AG09309 (cell line): ENCODE results near the gene CFAP92.

ENCODE experiments used
- DNase-seq: peaks from one replicate; pipeline ENCODE4 v3.0.0-alpha.2; 2010; ENCODE audit warnings: low read depth
- H3K4me3 ChIP-seq: 2 replicates; pipeline ENCODE4 v1.5.1; 2011; ENCODE audit warnings: mild to moderate bottlenecking, low read depth, low read length, moderate library complexity; ENCODE audit not compliant: control insufficient read depth
- CTCF ChIP-seq: IDR thresholded peaks from 2 replicates; pipeline ENCODE4 v1.5.1; 2011; ENCODE audit warnings: mild to moderate bottlenecking, low read depth, low read length, inconsistent platforms; ENCODE audit not compliant: insufficient read depth, control insufficient read depth; ENCODE audit errors: missing control alignments

CFAP92 gene

GRCh38 chr3:129014793-129015345 is 21.0 kb upstream of the CFAP92 start:
- no peak for DNase-seq
- H3K4me3 ChIP-seq = no peak overlapping the region
- TF ChIP-seq CTCF = no peak

DNA sequence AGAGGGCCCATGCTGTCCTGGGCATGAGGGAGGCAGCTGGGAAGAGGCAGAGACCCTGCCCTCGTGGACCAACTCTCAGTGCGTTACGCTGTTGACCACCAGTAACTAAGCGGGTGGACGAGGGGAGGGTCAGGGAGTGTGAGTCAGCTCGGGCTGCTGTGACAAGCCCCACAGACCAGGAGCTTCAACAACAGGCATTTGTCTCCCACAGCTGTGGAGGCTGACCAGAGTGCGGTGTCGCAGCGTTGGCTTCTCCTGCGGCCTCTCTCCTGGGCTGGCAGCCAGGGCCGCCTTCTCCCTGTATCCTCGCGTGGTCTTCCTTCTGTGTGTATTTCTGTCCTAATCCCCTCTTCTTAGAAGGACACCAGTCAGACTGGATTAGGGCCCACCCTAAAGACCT is 20.3 kb upstream of the CFAP92 start:
- TF ChIP-seq CTCF = no peak
- no peak overlapping the region for H3K4me3 ChIP-seq
- no peak for DNase-seq

GRCh38 chr3:129013491-129013891 is 19.6 kb upstream of the CFAP92 start:
- TF ChIP-seq CTCF = no peak
- H3K4me3 ChIP-seq = no peak overlapping the region
- DNase-seq = no peak

DNA sequence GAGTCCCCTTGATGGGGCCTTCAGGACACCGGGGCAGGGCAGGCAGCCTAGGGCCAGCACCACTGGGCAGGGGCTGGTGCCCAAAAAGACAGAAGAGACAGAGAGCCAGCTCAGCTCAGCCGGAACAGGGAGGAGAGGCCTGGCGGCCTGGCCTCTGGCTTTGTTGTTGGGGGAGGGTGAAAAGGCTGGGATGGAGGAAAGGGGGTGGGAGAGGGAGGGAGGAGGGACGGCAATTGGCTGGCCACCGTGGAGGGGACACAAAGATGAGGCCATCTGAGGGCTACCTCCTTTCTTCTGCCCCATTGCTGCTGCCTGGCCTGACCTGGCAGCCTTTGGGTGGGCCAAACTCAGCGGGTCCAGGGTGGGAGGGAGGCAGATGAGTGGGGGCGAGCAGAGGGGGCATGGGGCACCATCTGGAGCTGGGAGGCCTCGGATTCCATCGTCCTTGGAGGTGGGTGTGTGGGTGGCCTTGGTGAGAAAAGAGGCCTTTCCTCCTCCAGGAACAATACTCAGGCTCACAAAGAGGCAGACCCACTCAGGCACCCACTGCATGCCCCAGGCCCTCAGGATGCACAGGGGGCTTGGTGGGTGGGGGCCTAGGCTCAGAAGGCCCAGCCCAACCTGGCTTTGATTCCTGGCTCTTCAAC is 16.6 kb upstream of the CFAP92 start:
- H3K4me3 ChIP-seq = no peak overlapping the region
- DNase-seq = no peak
- TF ChIP-seq CTCF = no peak

DNA sequence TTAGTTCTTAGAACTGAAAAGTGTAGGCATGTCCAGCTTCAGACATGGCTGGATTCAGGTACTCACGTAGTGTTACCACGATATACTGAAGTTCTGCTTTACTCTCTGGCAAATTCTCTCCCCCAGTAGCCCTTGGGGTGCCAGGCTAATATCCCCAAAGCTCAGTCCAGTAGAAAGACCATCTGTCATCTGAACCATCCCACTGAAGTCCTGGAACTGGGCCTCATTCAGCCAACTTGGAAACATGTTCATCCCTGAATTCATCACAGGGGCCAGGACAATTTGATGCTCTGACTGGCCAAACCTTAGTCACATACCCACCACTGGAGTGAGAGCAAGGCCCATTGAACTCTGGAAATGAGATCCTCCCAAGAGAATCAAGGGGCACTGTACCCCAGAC is 15.4 kb upstream of the CFAP92 start:
- H3K4me3 ChIP-seq = no peak overlapping the region
- no peak for TF ChIP-seq CTCF
- DNase-seq = no peak

- H3K4me3 ChIP-seq = no peak overlapping the region
- no peak for TF ChIP-seq CTCF
- no peak for DNase-seq
These were observed 13.9 kb upstream of the CFAP92 start for GRCh38 chr3:129007792-129008191.
